GM21528 (cell line): ENCODE results near the gene SPNS1.
A peak's percentile ranks its signal among the peaks of the same experiment; 100 is the strongest.
"Not testable (repeated sequence)": the region's sequence is repeated elsewhere in the genome, so short reads cannot be mapped to it uniquely, and the experiment has no call there.

Experiments
- ATAC-seq: cut with Tn5 transposase; IDR thresholded peaks from one replicate; pipeline ENCODE4 v1.9.1; 2021; ENCODE audit warnings: mild to moderate bottlenecking, moderate library complexity; ENCODE audit not compliant: unreplicated experiment, low FRiP score

The SPNS1 gene, protein sequence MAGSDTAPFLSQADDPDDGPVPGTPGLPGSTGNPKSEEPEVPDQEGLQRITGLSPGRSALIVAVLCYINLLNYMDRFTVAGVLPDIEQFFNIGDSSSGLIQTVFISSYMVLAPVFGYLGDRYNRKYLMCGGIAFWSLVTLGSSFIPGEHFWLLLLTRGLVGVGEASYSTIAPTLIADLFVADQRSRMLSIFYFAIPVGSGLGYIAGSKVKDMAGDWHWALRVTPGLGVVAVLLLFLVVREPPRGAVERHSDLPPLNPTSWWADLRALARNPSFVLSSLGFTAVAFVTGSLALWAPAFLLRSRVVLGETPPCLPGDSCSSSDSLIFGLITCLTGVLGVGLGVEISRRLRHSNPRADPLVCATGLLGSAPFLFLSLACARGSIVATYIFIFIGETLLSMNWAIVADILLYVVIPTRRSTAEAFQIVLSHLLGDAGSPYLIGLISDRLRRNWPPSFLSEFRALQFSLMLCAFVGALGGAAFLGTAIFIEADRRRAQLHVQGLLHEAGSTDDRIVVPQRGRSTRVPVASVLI

DNA sequence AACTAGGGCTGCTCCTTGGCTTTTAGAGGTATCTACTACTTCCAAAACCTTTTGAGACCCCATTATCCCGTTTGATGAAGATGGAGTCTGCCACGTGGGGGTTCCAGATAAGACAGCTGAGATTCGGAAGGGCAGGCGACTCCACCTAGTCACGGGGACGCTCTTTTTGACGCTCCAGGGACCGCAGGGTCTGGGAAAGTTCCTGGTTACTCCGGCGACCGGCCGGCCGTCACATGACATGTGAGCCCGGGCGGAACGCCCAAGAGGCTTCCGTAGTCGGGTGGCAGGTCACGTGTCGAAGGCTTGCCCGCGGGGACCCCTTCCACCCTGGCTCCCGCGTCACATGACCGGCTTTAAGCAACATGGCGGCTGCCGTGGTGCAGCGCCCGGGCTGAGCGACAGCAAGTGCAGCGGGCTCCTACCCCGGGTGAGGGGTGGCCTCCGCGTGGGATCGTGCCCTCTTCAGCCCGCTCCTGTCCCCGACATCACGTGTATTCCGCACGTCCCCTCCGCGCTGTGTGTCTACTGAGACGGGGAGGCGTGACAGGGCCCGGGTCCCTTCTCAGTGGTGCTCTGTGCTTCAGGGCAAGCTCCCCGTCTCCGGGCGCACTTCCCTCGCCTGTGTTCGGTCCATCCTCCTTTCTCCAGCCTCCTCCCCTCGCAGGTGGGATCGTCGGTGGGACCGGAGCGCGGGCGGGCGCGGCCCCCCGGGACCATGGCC, at the start of gene SPNS1:
Gene SPNS1 (plus strand): TSS at position 342 of the 721 bp plus-strand sequence. CDS start 374 bp downstream, at position 716.
- peak; percentile 72 for ATAC-seq

GRCh38 chr16:28925386-28926228, 49.0 kb upstream of the SPNS1 start:
- peak; percentile 30 for ATAC-seq

GRCh38 chr16:28926284-28926683, 48.3 kb upstream of the SPNS1 start:
- not testable (repeated sequence) for ATAC-seq

DNA sequence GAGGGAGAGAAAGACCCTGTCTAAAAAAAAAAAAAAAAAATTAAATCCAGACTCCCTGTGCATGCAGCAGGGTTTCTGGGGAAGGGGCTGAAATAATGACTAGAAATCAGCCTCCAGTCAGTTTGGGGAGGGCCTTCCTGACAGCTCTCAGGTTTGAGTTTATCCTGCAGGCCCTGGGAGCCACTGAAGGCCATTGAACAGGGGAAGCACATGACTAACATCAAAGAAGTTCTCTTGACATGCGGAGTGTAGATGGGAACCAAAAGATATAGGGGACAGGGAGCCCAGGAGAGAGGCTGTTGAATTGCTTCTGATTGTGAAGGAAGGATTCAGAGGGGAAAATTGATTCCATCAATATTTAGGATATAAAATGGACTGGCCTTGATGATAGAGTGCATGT, 46.8 kb upstream of the SPNS1 start:
- ATAC-seq: no peak

GRCh38 chr16:28930203-28930602, 44.4 kb upstream of the SPNS1 start:
- no peak for ATAC-seq

GRCh38 chr16:28930652-28931051, 43.9 kb upstream of the SPNS1 start:
- ATAC-seq: no peak

GRCh38 chr16:28931801-28932225, 42.8 kb upstream of the SPNS1 start, which contains the start of gene CD19:
Gene CD19 (plus strand): TSS chr16:28931971. CDS start chr16:28932001, 30 bp downstream.
- ATAC-seq: no peak

GRCh38 chr16:28932339-28933141, 42.0 kb upstream of the SPNS1 start:
- ATAC-seq: no peak

- no peak for ATAC-seq
Measured at GRCh38 chr16:28933171-28933570, 41.4 kb upstream of the SPNS1 start.

- no peak for ATAC-seq
Measured at GRCh38 chr16:28935346-28935745, 39.2 kb upstream of the SPNS1 start.

GRCh38 chr16:28935924-28936783, 38.4 kb upstream of the SPNS1 start:
- ATAC-seq: no peak

DNA sequence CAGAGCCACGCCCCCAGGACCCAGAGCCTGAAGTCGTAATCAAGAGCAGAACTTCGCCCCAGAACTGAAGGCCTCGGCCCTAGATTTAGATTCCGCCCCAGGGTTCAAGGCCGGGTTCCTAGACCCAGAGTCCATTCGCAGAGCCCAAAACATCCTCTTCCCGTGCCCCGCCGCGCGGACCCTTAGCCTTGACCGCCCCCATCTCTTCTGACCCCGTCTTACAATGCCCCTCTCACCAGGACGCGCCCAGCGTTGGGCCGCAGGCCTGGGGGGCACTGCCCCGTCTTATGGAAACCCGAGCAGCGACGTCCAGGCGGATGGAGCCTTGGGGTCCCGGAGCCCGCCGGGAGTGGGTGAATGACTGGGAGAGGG, 37.8 kb upstream of the SPNS1 start:
- ATAC-seq: no peak

- ATAC-seq: no peak
Measured at GRCh38 chr16:28937222-28937876, 37.2 kb upstream of the SPNS1 start.

GRCh38 chr16:28938721-28939120, 35.9 kb upstream of the SPNS1 start:
- no peak for ATAC-seq

DNA sequence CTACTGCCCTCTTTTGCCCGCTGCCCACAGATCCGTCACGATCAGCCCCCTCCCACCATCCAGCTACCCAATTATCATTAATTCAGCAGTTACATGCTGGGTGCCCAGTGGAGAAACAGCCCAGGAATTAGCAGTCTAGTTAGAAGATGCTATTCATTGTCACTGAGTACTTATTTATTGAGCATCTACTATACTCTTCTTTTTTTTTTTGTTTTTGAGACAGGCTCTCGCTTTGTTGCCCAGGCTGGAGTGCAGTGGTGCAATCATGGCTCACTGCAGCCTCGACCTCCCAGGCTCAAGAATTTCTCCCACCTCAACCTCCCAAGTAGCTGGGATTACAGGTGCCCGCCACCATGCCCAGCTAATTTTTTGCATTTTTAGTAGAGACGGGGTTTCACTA, 34.8 kb upstream of the SPNS1 start:
- ATAC-seq: not testable (repeated sequence)

GRCh38 chr16:28943281-28943680, 31.3 kb upstream of the SPNS1 start:
- no peak for ATAC-seq

- no peak for ATAC-seq
Measured at GRCh38 chr16:28946681-28947080, 27.9 kb upstream of the SPNS1 start.
